Stomach (tissue), 9 donors: ENCODE data around the gene NCEH1. TPM values are rescaled to one million over a fixed set of nuclear protein-coding genes. Genes with fewer than 3 reads are reported as not detected.

ENCODE experiments used
- DNase-seq, 2 donors: peaks; one replicate each; pipeline versions ENCODE4 v3.0.0 to v3.0.0-alpha.2; 2013 to 2019
- H3K27ac ChIP-seq, 5 donors: fragments of 200-600 bp in 4 of 5; sonication (generic) in 4 of 5; one replicate each; pipeline ENCODE4 v1.5.1; 2013 to 2019; ENCODE audit warnings: mild to moderate bottlenecking in 1 of 5, moderate library complexity in 1 of 5
- H3K27me3 ChIP-seq, 3 donors: fragments of 200-600 bp; sonication (generic); one replicate each; pipeline ENCODE4 v1.5.1; 2017 to 2019; ENCODE audit warnings: mixed run types in 1 of 3
- H3K36me3 ChIP-seq, 4 donors: fragments of 200-600 bp; sonication (generic); 1 replicate in 3 of 4; 2 replicates in 1 of 4; pipeline ENCODE4 v1.5.1; 2016 to 2019
- H3K4me1 ChIP-seq, 4 donors: fragments of 200-600 bp; sonication (generic); one replicate each; pipeline ENCODE4 v1.5.1; 2016 to 2019
- H3K4me3 ChIP-seq, 4 donors: fragments of 200-600 bp; sonication (generic) in 3 of 4; one replicate each; pipeline ENCODE4 v1.5.1; 2016 to 2019; ENCODE audit warnings: mild to moderate bottlenecking in 1 of 4
- H3K9me3 ChIP-seq, 4 donors: fragments of 200-600 bp; sonication (generic); one replicate each; pipeline ENCODE4 v1.5.1; 2016 to 2019
- CTCF ChIP-seq, 7 experiments: fragments of 450-650 bp in 4 of 7; fragments of 200-600 bp in 3 of 7; sonication (generic) in 3 of 7; IDR thresholded peaks; one replicate each; pipeline ENCODE4 v1.5.1; 2016 to 2019; ENCODE audit warnings: antibody characterized with exemption in 7 of 7, control low read depth in 2 of 7, mild to moderate bottlenecking in 1 of 7
- EP300 ChIP-seq: sonication (generic); formaldehyde crosslinking; IDR thresholded peaks from one replicate; pipeline ENCODE4 v1.6.1; 2017; ENCODE audit warnings: antibody characterized with exemption
- POLR2A ChIP-seq, 4 donors: fragments of 450-650 bp; IDR thresholded peaks; one replicate each; pipeline ENCODE4 v1.6.1; 2016; ENCODE audit warnings: antibody characterized with exemption in 4 of 4, control low read depth in 2 of 4, mild to moderate bottlenecking in 1 of 4, moderate library complexity in 1 of 4
- POLR2AphosphoS5 ChIP-seq, 3 donors: sonication (generic); formaldehyde crosslinking; IDR thresholded peaks; one replicate each; pipeline ENCODE4 v1.6.1; 2016; ENCODE audit warnings: antibody characterized with exemption in 3 of 3
- WGBS, 5 donors: extraction: QIAGEN DNeasy Blood & Tissue Kit in 3 of 5; methylation state at CpG; one replicate each; pipeline versions ENCODE4 v1.1.5 to v1.1.7; 2013 to 2018; 5-methylcytosine and 5-hydroxymethylcytosine counted together
- intact Hi-C: fragments of 100-400 bp; cut with DNase I; formaldehyde crosslinking; loops from one replicate; pipeline ENCODE4 v1.15.1; 2023; ENCODE audit warnings: low total_unique reads
- polyA plus RNA-seq, 3 donors: library from polyadenylated mRNA; stranded (reverse); fragments of 200-250 nt; gene quantifications; one replicate each; pipeline ENCODE4 v1.2.3, GENCODE V29; 2013
- total RNA-seq, 5 donors: library from RNA; depleted of rRNA; stranded (reverse); fragments of >200 nt; gene quantifications; one replicate each; pipeline versions ENCODE4 v1.1.0 to v1.2.3, GENCODE V29; 2014 to 2016
- donor health status: healthy with polysubstance abuse.
- donor health status: Bipolar disorder and iron deficiency.
- donor health status: healthy.

Gene NCEH1
- total and polyA plus RNA-seq, 8 donors, result 1.2 to 19.9 (median 7.0) TPM

- H3K36me3 ChIP-seq, result peaks cover 0 to 12% (median 4%) of the 10 kb centered on the region in 4 donors
- H3K4me1 ChIP-seq, result peaks cover 10 to 44% (median 18%) of the 10 kb centered on the region in 4 donors
- no peak overlapping the region for H3K27ac ChIP-seq
- no peak overlapping the region for H3K4me3 ChIP-seq
- DNase-seq, result no peak
- no peaks in the 10 kb centered on the region for H3K9me3 ChIP-seq
- intact Hi-C loops, result no loop called here
- H3K27me3 ChIP-seq, result no peaks in the 10 kb centered on the region
- TF ChIP-seq CTCF (IDR thresholded peaks at IDR 0.05) (no peak), POLR2AphosphoS5 (IDR thresholded peaks at IDR 0.05) (no peak), POLR2A (IDR thresholded peaks at IDR 0.05) (no peak), EP300 (no peak)
- WGBS, 5 donors, result 88 to 97% (median 90%) methylated on average over 1 of the region's 1 CpG
These were observed 41.8 kb upstream of the NCEH1 start for GRCh38 chr3:172752651-172753050.

GRCh38 chr3:172751175-172751704, 40.4 kb upstream of the NCEH1 start:
- no peak for TF ChIP-seq CTCF (IDR thresholded peaks at IDR 0.05)
- no peak for TF ChIP-seq EP300
- TF ChIP-seq POLR2A (IDR thresholded peaks at IDR 0.05), result no peak
- TF ChIP-seq POLR2AphosphoS5 (IDR thresholded peaks at IDR 0.05), result no peak
- WGBS, 5 donors, result 0 to 1% (median 0%) methylated on average over 14 of the region's 14 CpGs
- no peak for DNase-seq
- intact Hi-C loops, result no loop called here
- peak overlapping the region; percentile 39 to 89 (median 84) for H3K27ac ChIP-seq
- peak overlapping the region; percentile 70 to 93 (median 82) for H3K4me3 ChIP-seq
- no peaks in the 10 kb centered on the region for H3K9me3 ChIP-seq
- H3K4me1 ChIP-seq, result peaks cover 10 to 44% (median 18%) of the 10 kb centered on the region in 4 donors
- H3K27me3 ChIP-seq, result no peaks in the 10 kb centered on the region
- peaks cover 0 to 7% (median 2%) of the 10 kb centered on the region in 4 donors for H3K36me3 ChIP-seq

- WGBS, 5 donors, result 0 to 1% (median 0%) methylated on average over 32 to 49 of the region's 49 CpGs
- intact Hi-C loops, result no loop called here
- DNase-seq, result peak; percentile 99 to 100
- peaks cover 10 to 44% (median 18%) of the 10 kb centered on the region in 4 donors for H3K4me1 ChIP-seq
- peak within 1 kb of the TSS; percentile 70 to 93 (median 82) for H3K4me3 ChIP-seq
- peak within 1 kb of the TSS; percentile 39 to 89 (median 84) for H3K27ac ChIP-seq
- H3K27me3 ChIP-seq, result no peaks in the 10 kb centered on the region
- TF ChIP-seq POLR2AphosphoS5 (IDR thresholded peaks at IDR 0.05) (peak; percentile 20 to 89 (median 48)), POLR2A (IDR thresholded peaks at IDR 0.05) (no peak), CTCF (IDR thresholded peaks at IDR 0.05) (peak in 5 of 7 experiments; percentile 43 to 87 (median 75)), EP300 (no peak)
- H3K9me3 ChIP-seq, result no peaks in the 10 kb centered on the region
- peaks cover 0 to 2% (median 0%) of the 10 kb centered on the region in 4 donors for H3K36me3 ChIP-seq
These were observed 39.7 kb upstream of the NCEH1 start, which contains the start of gene ECT2 for GRCh38 chr3:172750368-172751174. Gene ECT2, plus strand, starts transcription at chr3:172750726. Its CDS starts 3,805 bp downstream, at chr3:172754531.

GRCh38 chr3:172750069-172750367, 39.2 kb upstream of the NCEH1 start:
- H3K27me3 ChIP-seq, result no peaks in the 10 kb centered on the region
- no peaks in the 10 kb centered on the region for H3K36me3 ChIP-seq
- H3K4me3 ChIP-seq, result peak overlapping the region; percentile 70 to 93 (median 82)
- intact Hi-C loops, result no loop called here
- H3K9me3 ChIP-seq, result no peaks in the 10 kb centered on the region
- WGBS, 5 donors, result 3 to 18% (median 12%) methylated on average over 9 of the region's 9 CpGs
- peaks cover 10 to 44% (median 18%) of the 10 kb centered on the region in 4 donors for H3K4me1 ChIP-seq
- H3K27ac ChIP-seq, result peak overlapping the region in 4 of 5 donors; percentile 82 to 89 (median 84)
- DNase-seq, result no peak
- TF ChIP-seq POLR2AphosphoS5 (IDR thresholded peaks at IDR 0.05) (no peak), EP300 (no peak), CTCF (IDR thresholded peaks at IDR 0.05) (no peak), POLR2A (IDR thresholded peaks at IDR 0.05) (no peak)
